ENCODE data around the gene JPH3. TPM values are rescaled to one million over a fixed set of nuclear protein-coding genes. Genes with fewer than 3 reads are reported as not detected.

The JPH3 gene
- total RNA-seq, 4 donors from 2014 or later, result 0.39 TPM; not detected in 3

DNA sequence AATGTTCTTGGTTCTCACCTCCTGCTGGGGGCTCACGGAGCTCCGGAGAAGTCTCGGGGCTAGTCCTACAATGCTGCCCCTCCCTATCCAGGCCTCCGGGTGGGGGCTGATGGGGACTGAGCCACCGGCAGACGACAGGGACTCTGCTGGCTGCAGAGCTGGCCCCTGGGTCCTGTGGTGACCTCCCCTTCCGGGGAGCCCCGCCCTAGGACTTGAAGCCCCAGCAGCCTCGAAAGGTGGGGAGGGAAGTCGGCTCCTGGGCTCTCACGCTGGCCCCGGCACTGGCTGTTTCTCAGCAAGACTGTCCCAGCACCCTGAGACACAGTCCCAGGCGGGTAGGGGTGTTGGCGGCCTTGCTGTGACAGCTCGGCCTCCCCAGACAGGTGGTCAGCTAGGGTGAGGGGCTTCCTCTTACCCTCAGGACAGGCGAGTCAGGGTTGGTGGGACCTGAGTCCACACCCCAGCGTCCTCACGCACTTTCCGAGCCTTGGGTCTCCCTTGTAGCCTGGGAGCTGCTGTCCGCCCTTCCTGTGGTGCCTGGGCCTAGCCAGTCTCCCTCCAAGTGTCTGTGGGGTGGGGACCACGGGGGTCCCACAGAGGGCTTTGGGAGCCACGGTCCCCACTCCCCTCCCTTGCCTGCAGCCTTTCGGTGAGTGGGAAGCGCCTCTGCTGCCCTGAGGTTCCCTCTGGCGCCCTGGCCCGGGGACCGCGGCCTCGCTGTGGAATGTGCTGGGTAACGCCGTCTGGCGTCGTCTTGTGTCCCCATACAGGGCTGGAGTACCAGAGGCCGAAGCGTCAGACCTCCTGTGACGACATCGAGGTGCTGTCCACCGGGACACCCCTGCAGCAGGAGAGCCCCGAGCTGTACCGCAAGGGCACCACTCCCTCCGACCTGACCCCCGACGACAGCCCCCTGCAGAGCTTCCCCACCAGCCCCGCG lies 86.8 kb downstream of the JPH3 start:
- H3K27me3 ChIP-seq, result peaks cover 0 to 44% of the 10 kb centered on the region in 2 donors
- H3K27ac ChIP-seq, result no peak overlapping the region
- H3K4me1 ChIP-seq, result no peaks in the 10 kb centered on the region
- TF ChIP-seq POLR2A (IDR thresholded peaks at IDR 0.05) (no peak), EP300 (IDR thresholded peaks at IDR 0.05) (no peak)
- TF ChIP-seq, protein P1, sequence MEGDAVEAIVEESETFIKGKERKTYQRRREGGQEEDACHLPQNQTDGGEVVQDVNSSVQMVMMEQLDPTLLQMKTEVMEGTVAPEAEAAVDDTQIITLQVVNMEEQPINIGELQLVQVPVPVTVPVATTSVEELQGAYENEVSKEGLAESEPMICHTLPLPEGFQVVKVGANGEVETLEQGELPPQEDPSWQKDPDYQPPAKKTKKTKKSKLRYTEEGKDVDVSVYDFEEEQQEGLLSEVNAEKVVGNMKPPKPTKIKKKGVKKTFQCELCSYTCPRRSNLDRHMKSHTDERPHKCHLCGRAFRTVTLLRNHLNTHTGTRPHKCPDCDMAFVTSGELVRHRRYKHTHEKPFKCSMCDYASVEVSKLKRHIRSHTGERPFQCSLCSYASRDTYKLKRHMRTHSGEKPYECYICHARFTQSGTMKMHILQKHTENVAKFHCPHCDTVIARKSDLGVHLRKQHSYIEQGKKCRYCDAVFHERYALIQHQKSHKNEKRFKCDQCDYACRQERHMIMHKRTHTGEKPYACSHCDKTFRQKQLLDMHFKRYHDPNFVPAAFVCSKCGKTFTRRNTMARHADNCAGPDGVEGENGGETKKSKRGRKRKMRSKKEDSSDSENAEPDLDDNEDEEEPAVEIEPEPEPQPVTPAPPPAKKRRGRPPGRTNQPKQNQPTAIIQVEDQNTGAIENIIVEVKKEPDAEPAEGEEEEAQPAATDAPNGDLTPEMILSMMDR (IDR thresholded peaks at IDR 0.05), result no peak
- no peak overlapping the region for H3K4me3 ChIP-seq
- DNase-seq (ENCODE audit: low spot score in 2 of 2), result no peak
- WGBS, 2 donors, result 80 to 87% methylated on average over 34 to 41 of the region's 45 CpGs
- H3K9me3 ChIP-seq, result no peaks in the 10 kb centered on the region
- peaks cover 0 to 7% (median 0%) of the 10 kb centered on the region in 3 donors for H3K36me3 ChIP-seq

DNA sequence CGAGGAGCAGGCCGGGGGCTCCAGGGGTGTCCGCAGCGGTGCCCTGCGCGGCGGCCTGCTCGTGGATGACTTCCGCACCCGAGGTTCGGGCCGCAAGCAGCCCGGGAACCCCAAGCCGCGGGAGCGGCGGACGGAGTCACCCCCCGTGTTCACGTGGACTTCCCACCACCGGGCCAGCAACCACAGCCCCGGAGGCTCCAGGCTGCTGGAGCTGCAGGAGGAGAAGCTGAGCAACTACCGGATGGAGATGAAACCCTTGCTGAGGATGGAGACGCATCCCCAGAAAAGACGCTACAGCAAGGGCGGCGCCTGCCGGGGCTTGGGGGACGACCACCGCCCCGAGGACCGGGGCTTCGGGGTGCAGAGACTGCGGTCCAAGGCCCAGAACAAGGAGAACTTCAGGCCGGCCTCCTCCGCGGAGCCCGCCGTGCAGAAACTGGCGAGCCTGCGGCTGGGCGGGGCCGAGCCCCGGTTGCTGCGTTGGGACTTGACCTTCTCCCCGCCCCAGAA lies 87.7 kb downstream of the JPH3 start:
- H3K27ac ChIP-seq, result no peak overlapping the region
- no peaks in the 10 kb centered on the region for H3K4me1 ChIP-seq
- TF ChIP-seq EP300 (IDR thresholded peaks at IDR 0.05), result no peak
- TF ChIP-seq, protein P1 (IDR thresholded peaks at IDR 0.05), result no peak
- TF ChIP-seq POLR2A (IDR thresholded peaks at IDR 0.05), result no peak
- H3K4me3 ChIP-seq, result no peak overlapping the region
- H3K9me3 ChIP-seq, result no peaks in the 10 kb centered on the region
- H3K27me3 ChIP-seq, result peaks cover 0 to 41% of the 10 kb centered on the region in 2 donors
- WGBS, 2 donors, result 90 to 92% methylated on average over 41 to 46 of the region's 46 CpGs
- peaks cover 0 to 13% (median 0%) of the 10 kb centered on the region in 3 donors for H3K36me3 ChIP-seq
- no peak for DNase-seq (ENCODE audit: low spot score in 2 of 2)

GRCh38 chr16:87690911-87691685 lies 88.8 kb downstream of the JPH3 start:
- 42 to 58% methylated on average over 10 to 18 of the region's 33 CpGs for WGBS, 2 donors
- no peak for DNase-seq (ENCODE audit: low spot score in 2 of 2)
- peaks cover 0 to 34% of the 10 kb centered on the region in 2 donors for H3K27me3 ChIP-seq
- no peaks in the 10 kb centered on the region for H3K4me1 ChIP-seq
- H3K4me3 ChIP-seq, result no peak overlapping the region
- no peak overlapping the region for H3K27ac ChIP-seq
- TF ChIP-seq POLR2A (IDR thresholded peaks at IDR 0.05), result no peak
- TF ChIP-seq EP300 (IDR thresholded peaks at IDR 0.05), result no peak
- TF ChIP-seq, protein P1 (IDR thresholded peaks at IDR 0.05), result no peak
- no peaks in the 10 kb centered on the region for H3K9me3 ChIP-seq
- peaks cover 0 to 23% (median 0%) of the 10 kb centered on the region in 3 donors for H3K36me3 ChIP-seq

DNA sequence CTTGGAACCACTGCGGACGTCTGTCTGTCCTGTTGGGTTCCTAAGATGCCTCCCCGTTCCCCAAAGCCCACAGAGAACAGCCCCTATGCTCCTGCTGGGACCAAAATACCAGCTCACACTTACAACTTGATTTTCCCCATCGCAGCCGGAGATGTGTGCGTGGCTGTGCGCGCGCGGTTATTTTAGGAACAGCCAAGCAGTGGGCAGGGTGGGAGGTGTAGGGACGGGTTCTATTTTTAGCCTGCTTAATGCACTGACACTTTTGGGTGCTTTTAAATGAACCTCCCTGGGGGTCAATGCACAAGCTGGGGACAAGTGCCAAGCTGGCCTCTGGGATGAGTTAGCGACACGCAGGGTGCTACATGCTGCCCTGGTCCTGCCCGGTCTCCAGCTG lies 89.4 kb downstream of the JPH3 start:
- Histone ChIP-seq H3K36me3 (peaks cover 0 to 29% (median 0%) of the 10 kb centered on the region in 3 donors), H3K4me1 (no peaks in the 10 kb centered on the region), H3K4me3 (no peak overlapping the region), H3K27me3 (peaks cover 0 to 34% of the 10 kb centered on the region in 2 donors), H3K27ac (no peak overlapping the region), H3K9me3 (no peaks in the 10 kb centered on the region)
- TF ChIP-seq, protein P1 (IDR thresholded peaks at IDR 0.05), result no peak
- TF ChIP-seq POLR2A (IDR thresholded peaks at IDR 0.05) (no peak), EP300 (IDR thresholded peaks at IDR 0.05) (no peak)
- no peak for DNase-seq (ENCODE audit: low spot score in 2 of 2)
- WGBS, 2 donors, result 63 to 64% methylated on average over 14 of the region's 14 CpGs

Data from tibial nerve (tissue), 4 donors.